Mucosa of stomach (tissue), 1 donor: ENCODE data around the gene NRIP1.
"Not testable (repeated sequence)": the region's sequence is repeated elsewhere in the genome, so short reads cannot be mapped to it uniquely, and the experiment has no call there.

Experiments
- H3K27me3 ChIP-seq: one replicate; pipeline ENCODE4 v1.7.0; 2013; ENCODE audit warnings: mild to moderate bottlenecking, low read length; ENCODE audit not compliant: control insufficient read depth, insufficient read depth
- H3K36me3 ChIP-seq: one replicate; pipeline ENCODE4 v1.7.0; 2013; ENCODE audit warnings: low read length; ENCODE audit not compliant: control insufficient read depth, insufficient read depth
- H3K4me1 ChIP-seq: one replicate; pipeline ENCODE4 v1.7.0; 2013; ENCODE audit warnings: mild to moderate bottlenecking, low read length; ENCODE audit not compliant: control insufficient read depth, insufficient read depth
- H3K4me3 ChIP-seq: one replicate; pipeline ENCODE4 v1.7.0; 2013; ENCODE audit warnings: low read length
- H3K9ac ChIP-seq: one replicate; pipeline ENCODE4 v1.7.0; 2013; ENCODE audit warnings: mild to moderate bottlenecking, low read length, moderate library complexity
- H3K9me3 ChIP-seq: one replicate; pipeline ENCODE4 v1.7.0; 2013; ENCODE audit warnings: mild to moderate bottlenecking, low read length, moderate library complexity; ENCODE audit not compliant: control insufficient read depth
- donor health status: Pancreatic carcinoma.

NRIP1 gene

DNA sequence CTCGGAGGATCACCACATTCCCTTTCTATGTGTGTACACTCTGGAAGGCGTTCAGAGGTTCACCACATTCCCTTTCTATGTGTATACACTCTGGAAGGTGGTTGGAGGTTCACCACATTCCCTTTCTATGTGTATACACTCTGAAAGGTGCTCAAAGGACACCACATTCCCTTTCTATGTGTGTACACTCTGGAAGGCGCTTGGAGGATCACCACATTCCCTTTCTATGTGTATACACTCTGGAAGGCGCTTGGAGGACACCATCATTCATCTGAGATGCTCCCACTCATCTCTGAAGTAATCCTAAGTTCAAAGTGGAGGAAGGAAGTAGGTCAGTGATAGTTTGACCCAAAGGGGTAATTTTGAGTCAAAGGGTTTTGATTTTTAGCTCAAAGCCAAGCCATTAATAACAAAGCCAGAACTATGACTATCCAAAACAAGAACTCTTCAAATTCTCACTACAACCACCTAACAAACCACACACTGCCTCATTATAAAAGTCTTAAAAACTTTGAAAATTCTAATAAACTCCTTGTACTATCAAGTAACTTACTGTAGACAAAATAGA is 32.9 kb downstream of the NRIP1 start:
- Histone ChIP-seq H3K4me3 (no peak overlapping the region), H3K36me3 (no peaks in the 10 kb centered on the region), H3K4me1 (no peaks in the 10 kb centered on the region)

DNA sequence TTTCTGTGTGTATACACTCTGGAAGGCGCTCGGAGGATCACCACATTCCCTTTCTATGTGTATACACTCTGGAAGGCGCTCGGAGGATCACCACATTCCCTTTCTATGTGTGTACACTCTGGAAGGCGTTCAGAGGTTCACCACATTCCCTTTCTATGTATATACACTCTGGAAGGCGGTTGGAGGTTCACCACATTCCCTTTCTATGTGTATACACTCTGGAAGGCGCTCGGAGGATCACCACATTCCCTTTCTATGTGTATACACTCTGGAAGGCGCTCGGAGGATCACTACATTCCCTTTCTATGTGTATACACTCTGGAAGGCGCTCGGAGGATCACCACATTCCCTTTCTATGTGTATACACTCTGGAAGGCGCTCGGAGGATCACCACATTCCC is 33.4 kb downstream of the NRIP1 start:
- not testable (repeated sequence) for H3K27me3 ChIP-seq, H3K9me3 ChIP-seq, H3K36me3 ChIP-seq, H3K4me3 ChIP-seq, H3K4me1 ChIP-seq, H3K9ac ChIP-seq

More for the DNA sequence above, 32.9 kb downstream of the NRIP1 start:
- H3K9me3 ChIP-seq: no peaks in the 10 kb centered on the region
- no peaks in the 10 kb centered on the region for H3K27me3 ChIP-seq
- H3K9ac ChIP-seq: no peak overlapping the region

DNA sequence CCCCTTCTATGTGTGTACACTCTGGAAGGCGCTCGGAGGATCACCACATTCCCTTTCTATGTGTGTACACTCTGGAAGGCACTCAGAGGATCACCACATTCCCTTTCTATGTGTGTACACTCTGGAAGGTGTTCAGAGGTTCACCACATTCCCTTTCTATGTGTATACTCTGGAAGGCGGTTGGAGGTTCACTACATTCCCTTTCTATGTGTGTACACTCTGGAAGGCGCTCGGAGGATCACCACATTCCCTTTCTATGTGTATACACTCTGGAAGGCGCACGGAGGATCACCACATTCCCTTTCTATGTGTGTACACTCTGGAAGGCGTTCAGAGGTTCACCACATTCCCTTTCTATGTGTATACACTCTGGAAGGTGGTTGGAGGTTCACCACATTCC is 33.9 kb downstream of the NRIP1 start:
- H3K4me1 ChIP-seq, H3K36me3 ChIP-seq, H3K4me3 ChIP-seq, H3K27me3 ChIP-seq, H3K9ac ChIP-seq, H3K9me3 ChIP-seq: not testable (repeated sequence)

DNA sequence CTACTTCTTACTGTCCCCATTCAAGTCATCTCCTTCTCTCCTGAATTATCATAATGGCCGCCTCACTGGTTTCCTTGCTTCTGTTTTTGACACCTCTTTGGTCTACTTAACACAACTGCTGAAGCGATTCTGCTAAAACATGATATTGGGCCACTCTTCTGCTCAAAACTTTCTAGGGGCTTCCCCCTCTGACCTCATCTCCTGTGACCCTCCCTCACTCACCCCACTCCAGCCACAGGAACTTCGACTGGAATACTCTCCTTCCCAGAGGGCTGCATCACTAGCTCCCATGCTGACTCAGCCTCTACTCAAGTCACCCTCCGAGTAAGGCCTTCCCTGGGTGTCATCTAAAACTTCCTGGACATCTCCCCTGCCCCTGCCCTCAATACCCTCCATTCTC is 35.7 kb downstream of the NRIP1 start:
- H3K4me3 ChIP-seq: no peak overlapping the region
- H3K36me3 ChIP-seq: no peaks in the 10 kb centered on the region
- no peak overlapping the region for H3K9ac ChIP-seq
- H3K4me1 ChIP-seq: no peaks in the 10 kb centered on the region
- H3K9me3 ChIP-seq: no peaks in the 10 kb centered on the region
- H3K27me3 ChIP-seq: no peaks in the 10 kb centered on the region

DNA sequence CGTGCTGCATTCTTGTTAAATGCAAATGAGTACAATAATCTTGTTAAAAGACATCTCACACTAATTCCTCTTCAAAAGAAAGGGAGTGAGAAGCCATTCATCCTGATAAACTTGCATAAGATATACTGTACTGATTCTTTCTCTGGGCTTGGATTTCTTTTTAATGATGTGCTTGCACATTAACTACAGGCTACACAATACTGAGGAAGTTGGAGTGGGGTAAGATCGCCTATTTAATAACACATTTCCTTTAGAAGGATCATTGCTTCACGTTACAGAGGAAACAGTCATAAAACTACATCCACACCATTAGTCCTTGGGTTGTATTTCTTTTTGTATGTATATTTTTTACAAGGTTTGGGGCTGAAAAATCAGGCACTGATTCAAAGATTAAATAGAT is 36.6 kb downstream of the NRIP1 start:
- Histone ChIP-seq H3K9ac (no peak overlapping the region), H3K36me3 (no peaks in the 10 kb centered on the region), H3K27me3 (no peaks in the 10 kb centered on the region), H3K4me1 (no peaks in the 10 kb centered on the region), H3K4me3 (no peak overlapping the region), H3K9me3 (no peaks in the 10 kb centered on the region)

DNA sequence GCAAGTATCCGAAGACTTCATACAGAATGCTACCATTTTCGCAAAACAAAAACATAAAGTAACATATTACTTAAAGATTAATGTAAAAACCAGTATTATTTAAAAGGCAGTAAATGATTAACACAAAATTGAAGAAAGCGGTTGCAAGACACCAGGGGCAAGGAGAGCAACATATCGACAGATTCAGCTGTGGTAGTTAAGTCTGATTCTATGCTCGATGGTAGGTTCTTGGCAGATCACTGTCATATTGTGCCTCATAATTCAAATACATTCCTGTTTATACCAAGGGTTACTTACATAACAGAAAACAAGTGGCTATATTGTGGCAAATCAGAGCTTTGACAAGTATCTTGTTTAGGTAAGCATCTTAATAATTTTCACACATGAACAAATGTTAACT is 37.7 kb downstream of the NRIP1 start:
- Histone ChIP-seq H3K4me1 (no peaks in the 10 kb centered on the region), H3K9ac (no peak overlapping the region), H3K36me3 (no peaks in the 10 kb centered on the region), H3K9me3 (no peaks in the 10 kb centered on the region), H3K27me3 (no peaks in the 10 kb centered on the region), H3K4me3 (no peak overlapping the region)

DNA sequence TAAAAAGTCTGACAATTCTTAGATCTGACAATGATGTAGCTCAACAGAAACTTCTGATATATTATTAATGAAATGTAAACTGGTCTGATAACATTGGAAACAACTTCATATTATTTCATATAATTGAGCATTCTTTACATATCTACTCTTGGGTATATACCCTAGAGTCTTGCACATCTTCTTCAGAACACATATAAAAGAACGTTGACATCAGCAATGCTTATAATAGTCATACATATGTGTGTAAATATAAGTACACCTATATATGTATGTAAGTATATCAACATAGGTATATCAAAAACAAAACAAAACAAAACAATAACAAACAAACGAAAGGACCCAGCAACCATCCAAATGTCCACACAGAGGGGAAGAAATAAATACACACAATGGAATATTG is 38.4 kb downstream of the NRIP1 start:
- Histone ChIP-seq H3K36me3 (no peaks in the 10 kb centered on the region), H3K9ac (no peak overlapping the region), H3K4me1 (no peaks in the 10 kb centered on the region), H3K27me3 (no peaks in the 10 kb centered on the region), H3K4me3 (no peak overlapping the region), H3K9me3 (no peaks in the 10 kb centered on the region)

DNA sequence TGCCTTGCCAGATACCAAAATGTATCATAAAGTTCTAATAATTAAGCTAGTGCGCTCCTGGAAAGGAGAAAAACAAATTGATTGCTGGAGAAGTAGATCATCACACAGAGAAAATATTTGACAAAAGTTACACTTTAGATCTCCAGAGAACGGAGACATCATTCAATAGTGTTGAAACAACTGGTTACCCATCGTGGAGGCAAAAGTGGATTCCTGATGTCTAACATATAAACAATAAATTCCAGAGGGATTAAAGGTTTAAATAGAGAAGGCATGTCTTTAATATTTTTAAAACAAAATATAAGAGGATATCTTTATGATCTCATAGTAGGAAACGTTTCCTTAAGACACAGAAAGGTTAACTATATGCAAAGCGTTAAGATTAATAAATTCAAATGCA is 41.0 kb downstream of the NRIP1 start:
- Histone ChIP-seq H3K9ac (no peak overlapping the region), H3K4me3 (no peak overlapping the region), H3K4me1 (no peaks in the 10 kb centered on the region), H3K27me3 (no peaks in the 10 kb centered on the region), H3K9me3 (no peaks in the 10 kb centered on the region), H3K36me3 (no peaks in the 10 kb centered on the region)

DNA sequence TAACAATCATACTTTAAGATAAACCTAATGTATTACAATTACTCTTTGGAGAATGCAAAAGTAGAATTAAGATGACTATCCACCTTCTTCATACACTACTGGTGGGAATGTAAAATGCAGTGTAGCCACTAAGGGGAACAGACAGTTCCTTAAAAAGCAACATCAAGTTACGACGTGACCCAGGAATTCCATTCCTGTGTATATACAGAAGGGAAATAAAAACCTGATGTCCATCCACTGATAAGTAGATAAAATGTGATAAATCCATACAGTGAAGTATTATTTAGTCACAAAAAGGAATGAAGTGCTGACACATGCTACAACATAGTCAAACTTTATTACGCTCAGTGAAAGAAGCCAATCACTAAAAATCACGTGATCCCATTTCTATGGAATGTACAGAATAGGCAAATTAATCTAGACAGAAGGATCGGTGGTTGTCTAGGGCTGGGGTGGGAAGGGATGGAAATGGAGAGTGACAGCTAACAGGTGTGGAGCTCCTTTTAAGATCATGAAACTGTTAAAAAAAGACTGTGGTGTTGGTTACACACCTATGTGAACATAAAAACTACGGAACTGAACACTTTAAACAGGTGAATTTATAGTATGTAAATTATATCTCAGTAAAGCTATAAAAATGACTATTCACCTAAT is 42.1 kb downstream of the NRIP1 start:
- Histone ChIP-seq H3K4me1 (peaks cover 3% of the 10 kb centered on the region), H3K4me3 (no peak overlapping the region), H3K27me3 (no peaks in the 10 kb centered on the region), H3K9ac (no peak overlapping the region), H3K36me3 (no peaks in the 10 kb centered on the region), H3K9me3 (no peaks in the 10 kb centered on the region)

DNA sequence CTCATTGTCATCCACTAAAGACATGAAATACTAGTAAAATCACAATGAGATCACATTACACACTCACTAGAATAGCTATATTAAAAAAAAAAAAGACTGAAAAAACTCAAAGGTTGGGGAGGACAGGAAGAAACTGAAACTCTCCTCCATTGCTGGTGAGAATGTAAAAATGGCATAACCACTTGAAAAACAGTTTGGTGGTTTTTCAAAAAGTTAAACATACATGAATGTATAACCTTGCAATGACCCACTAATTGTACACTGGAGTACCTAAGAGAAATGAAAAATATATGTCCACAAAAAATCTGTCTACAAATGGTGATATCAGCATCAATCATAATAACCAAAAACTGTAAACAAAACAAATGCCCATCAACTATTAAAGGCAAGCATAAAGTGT is 44.0 kb downstream of the NRIP1 start:
- H3K4me1 ChIP-seq: peaks cover 3% of the 10 kb centered on the region
- H3K9me3 ChIP-seq: no peaks in the 10 kb centered on the region
- no peak overlapping the region for H3K4me3 ChIP-seq
- no peaks in the 10 kb centered on the region for H3K36me3 ChIP-seq
- H3K9ac ChIP-seq: no peak overlapping the region
- no peaks in the 10 kb centered on the region for H3K27me3 ChIP-seq

DNA sequence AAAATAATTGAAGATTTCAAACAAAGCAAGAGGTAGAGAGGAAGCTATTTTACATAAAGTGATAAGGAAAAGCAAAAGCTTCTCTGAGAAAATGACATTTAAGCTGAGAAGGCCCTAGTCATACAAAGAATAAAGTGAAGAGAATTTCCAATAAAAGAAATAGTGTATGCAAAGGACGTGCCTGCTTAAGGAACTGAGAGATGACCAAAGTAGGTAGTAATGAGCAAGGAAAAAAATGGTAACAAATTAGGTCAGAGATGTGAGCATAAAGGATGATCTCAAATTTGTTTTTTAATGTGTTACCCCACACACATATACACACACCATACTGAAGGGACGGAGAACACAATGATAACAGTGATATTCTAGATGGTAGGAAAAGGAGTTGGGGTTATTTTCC is 46.4 kb downstream of the NRIP1 start:
- H3K36me3 ChIP-seq: no peaks in the 10 kb centered on the region
- peaks cover 3% of the 10 kb centered on the region for H3K4me1 ChIP-seq
- no peaks in the 10 kb centered on the region for H3K27me3 ChIP-seq
- no peak overlapping the region for H3K9ac ChIP-seq
- H3K4me3 ChIP-seq: no peak overlapping the region
- H3K9me3 ChIP-seq: no peaks in the 10 kb centered on the region

DNA sequence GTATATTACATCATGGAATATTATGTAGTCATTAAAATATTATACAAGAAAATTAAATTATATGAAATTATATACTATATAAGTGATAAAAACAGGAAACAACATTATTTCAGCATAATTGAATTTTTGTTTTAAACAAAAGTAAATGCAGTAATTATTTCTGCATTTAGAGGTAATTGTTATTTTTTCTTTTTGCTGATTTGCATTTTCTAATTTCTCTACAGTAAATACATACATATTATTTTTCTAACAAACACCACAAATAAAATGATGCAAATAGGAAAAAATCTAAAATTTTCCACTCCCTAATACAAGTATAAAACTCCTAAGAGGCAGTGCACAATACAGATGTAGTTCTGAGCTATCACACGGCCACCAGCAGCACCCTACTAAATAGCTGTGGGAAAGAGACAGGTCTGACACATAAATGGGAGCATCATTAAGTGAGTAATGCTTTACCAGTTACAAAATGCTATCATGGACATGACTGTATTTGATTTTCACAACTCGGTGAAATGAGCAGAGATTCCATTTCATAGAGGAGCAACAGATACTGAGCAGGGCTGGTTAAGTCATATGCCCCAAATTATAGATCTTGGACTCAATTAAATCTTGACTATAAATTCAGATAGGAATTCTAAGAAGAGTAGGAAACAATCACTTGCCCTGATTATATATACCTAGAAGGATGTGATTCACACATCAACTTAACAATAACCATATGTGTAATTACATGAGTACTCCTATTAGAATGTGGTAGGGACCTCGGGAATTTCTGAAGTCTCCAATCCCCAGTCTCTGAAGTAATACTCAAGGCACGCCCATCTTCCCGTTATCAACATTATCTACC is 49.0 kb downstream of the NRIP1 start:
- H3K4me1 ChIP-seq: peaks cover 3% of the 10 kb centered on the region
- no peaks in the 10 kb centered on the region for H3K36me3 ChIP-seq
- no peak overlapping the region for H3K4me3 ChIP-seq
- H3K9ac ChIP-seq: no peak overlapping the region
- no peaks in the 10 kb centered on the region for H3K27me3 ChIP-seq
- no peaks in the 10 kb centered on the region for H3K9me3 ChIP-seq
